H9 (cell line): ENCODE results near the gene BCAS3. TPM values are rescaled to one million over a fixed set of nuclear protein-coding genes. Genes with fewer than 3 reads are reported as not detected.

Experiments
- DNase-seq: peaks from one replicate; pipeline ENCODE4 v3.0.0-alpha.2; 2017
- H2AFZ ChIP-seq: one replicate; pipeline ENCODE4 v1.6.1; 2013; ENCODE audit warnings: mild to moderate bottlenecking, low read length, control low read depth, moderate library complexity
- H2AK5ac ChIP-seq: 2 replicates; pipeline ENCODE4 v1.6.1; 2013; ENCODE audit warnings: low read length, control low read depth, mixed read lengths; ENCODE audit not compliant: insufficient read length
- H2BK120ac ChIP-seq: one replicate; pipeline ENCODE4 v1.6.1; 2013; ENCODE audit warnings: low read depth, mild to moderate bottlenecking, low read length, control low read depth, inconsistent platforms; ENCODE audit not compliant: poor library complexity, severe bottlenecking
- H2BK12ac ChIP-seq: 2 replicates; pipeline ENCODE4 v1.6.1; 2013; ENCODE audit warnings: low read length, control low read depth, mixed read lengths, low read depth; ENCODE audit not compliant: insufficient read length
- H2BK15ac ChIP-seq: 2 replicates; pipeline ENCODE4 v1.6.1; 2013; ENCODE audit warnings: low read depth, low read length, control low read depth
- H2BK20ac ChIP-seq: one replicate; pipeline ENCODE4 v1.6.1; 2013; ENCODE audit warnings: low read depth, mild to moderate bottlenecking, low read length, control low read depth, inconsistent platforms; ENCODE audit not compliant: poor library complexity, severe bottlenecking
- H2BK5ac ChIP-seq: 2 replicates; pipeline ENCODE4 v1.6.1; 2013; ENCODE audit warnings: low read length, control low read depth, mixed read lengths; ENCODE audit not compliant: insufficient read length
- H3K14ac ChIP-seq: 2 replicates; pipeline ENCODE4 v1.6.1; 2013; ENCODE audit warnings: low read length, control low read depth; ENCODE audit not compliant: insufficient read depth
- H3K18ac ChIP-seq: 2 replicates; pipeline ENCODE4 v1.6.1; 2013; ENCODE audit warnings: low read depth, mild to moderate bottlenecking, mixed read lengths, low read length, control low read depth; ENCODE audit not compliant: insufficient read length
- H3K23ac ChIP-seq: 2 replicates; pipeline ENCODE4 v1.6.1; 2013; ENCODE audit warnings: low read length, control low read depth, mixed read lengths, low read depth; ENCODE audit not compliant: insufficient read length
- H3K23me2 ChIP-seq: 2 replicates; pipeline ENCODE4 v1.6.1; 2013; ENCODE audit warnings: low read depth, mild to moderate bottlenecking, mixed read lengths, low read length, control low read depth; ENCODE audit not compliant: insufficient read length, poor library complexity, severe bottlenecking
- H3K27ac ChIP-seq: 2 replicates; pipeline ENCODE4 v1.5.1; 2013; ENCODE audit warnings: low read length, control low read depth, mixed read lengths, low read depth; ENCODE audit not compliant: insufficient read length
- H3K27me3 ChIP-seq: 2 replicates; pipeline ENCODE4 v1.6.1; 2013; ENCODE audit warnings: low read length, control low read depth, inconsistent platforms; ENCODE audit not compliant: insufficient read depth
- H3K4ac ChIP-seq: 2 replicates; pipeline ENCODE4 v1.6.1; 2013; ENCODE audit warnings: low read depth, mild to moderate bottlenecking, control low read depth, inconsistent platforms, low read length, moderate library complexity
- H3K4me1 ChIP-seq: 2 replicates; pipeline ENCODE4 v1.6.1; 2013; ENCODE audit warnings: low read length, control low read depth, inconsistent platforms; ENCODE audit not compliant: insufficient read depth
- H3K4me2 ChIP-seq: 2 replicates; pipeline ENCODE4 v1.6.1; 2013; ENCODE audit warnings: low read length, control low read depth, mixed read lengths; ENCODE audit not compliant: insufficient read length, insufficient read depth
- H3K56ac ChIP-seq: 2 replicates; pipeline ENCODE4 v1.6.1; 2013; ENCODE audit warnings: low read depth, mild to moderate bottlenecking, mixed read lengths, low read length, control low read depth; ENCODE audit not compliant: insufficient read length
- H3K79me1 ChIP-seq: 2 replicates; pipeline ENCODE4 v1.6.1; 2013; ENCODE audit warnings: low read depth, mild to moderate bottlenecking, moderate library complexity, low read length, control low read depth, inconsistent platforms; ENCODE audit not compliant: insufficient read depth, poor library complexity, severe bottlenecking
- H3K79me2 ChIP-seq: 2 replicates; pipeline ENCODE4 v1.6.1; 2013; ENCODE audit warnings: low read length, control low read depth, inconsistent platforms; ENCODE audit not compliant: insufficient read depth
- H3K9ac ChIP-seq: 2 replicates; pipeline ENCODE4 v1.6.1; 2013; ENCODE audit warnings: low read length, control low read depth, mixed read lengths; ENCODE audit not compliant: insufficient read length; ENCODE audit errors: extremely low read depth
- H3K9me3 ChIP-seq: one replicate; pipeline ENCODE4 v1.6.1; 2013; ENCODE audit warnings: low read depth, low read length, inconsistent platforms; ENCODE audit not compliant: control insufficient read depth
- H3T11ph ChIP-seq: one replicate; pipeline ENCODE4 v1.6.1; 2013; ENCODE audit warnings: mild to moderate bottlenecking, low read length, control low read depth, inconsistent platforms
- H4K20me1 ChIP-seq: one replicate; pipeline ENCODE4 v1.6.1; 2013; ENCODE audit not compliant: control insufficient read depth, insufficient read length, insufficient read depth
- H4K5ac ChIP-seq: 2 replicates; pipeline ENCODE4 v1.6.1; 2013; ENCODE audit warnings: low read depth, mild to moderate bottlenecking, mixed read lengths, low read length, control low read depth; ENCODE audit not compliant: insufficient read length
- H4K8ac ChIP-seq: replicated peaks from 2 replicates; pipeline ENCODE4 v1.6.1; 2013; ENCODE audit warnings: low read length, control low read depth, mixed read lengths, low read depth; ENCODE audit not compliant: insufficient read length
- H4K91ac ChIP-seq: 2 replicates; pipeline ENCODE4 v1.6.1; 2013; ENCODE audit warnings: low read depth, mild to moderate bottlenecking, moderate library complexity, mixed read lengths, low read length, control low read depth; ENCODE audit not compliant: insufficient read length
- H3K27ac Mint-ChIP-seq, 3 experiments: 2 replicates in 2 of 3; 3 replicates in 1 of 3; pipeline ENCODE4 v1.8.0; 2020 to 2021; ENCODE audit warnings: mixed read lengths in 3 of 3, mild to moderate bottlenecking in 1 of 3, moderate library complexity in 1 of 3
- H3K27me3 Mint-ChIP-seq: 2 replicates; pipeline ENCODE4 v1.8.0; 2021; ENCODE audit warnings: low read depth, mild to moderate bottlenecking, moderate library complexity, mixed read lengths
- H3K36me3 Mint-ChIP-seq, 3 experiments: 2 replicates in 2 of 3; 3 replicates in 1 of 3; pipeline ENCODE4 v1.8.0; 2020 to 2021; ENCODE audit warnings: low read depth in 3 of 3, mixed read lengths in 3 of 3; ENCODE audit not compliant: insufficient read depth in 1 of 3
- H3K4me1 Mint-ChIP-seq, 2 experiments: 2 replicates each; pipeline ENCODE4 v1.8.0; 2020; ENCODE audit warnings: mixed read lengths in 2 of 2
- H3K4me3 Mint-ChIP-seq, 2 experiments: 2 replicates in 1 of 2; 3 replicates in 1 of 2; pipeline ENCODE4 v1.8.0; 2020 to 2021; ENCODE audit warnings: mild to moderate bottlenecking in 2 of 2, mixed read lengths in 2 of 2, moderate library complexity in 1 of 2
- H3K9me3 Mint-ChIP-seq, 2 experiments: 2 replicates in 1 of 2; 3 replicates in 1 of 2; pipeline ENCODE4 v1.8.0; 2020; ENCODE audit warnings: mild to moderate bottlenecking in 2 of 2, mixed read lengths in 2 of 2, moderate library complexity in 1 of 2
- WGBS: extraction: QIAGEN DNeasy Blood & Tissue Kit; methylation state at CpG from one replicate; pipeline ENCODE4 v1.1.7; 2013; ENCODE audit warnings: missing lambda C conversion rate, low lambda C conversion rate, mixed read lengths; ENCODE audit not compliant: insufficient read length; ENCODE audit errors: extremely low coverage; 5-methylcytosine and 5-hydroxymethylcytosine counted together
- total RNA-seq: library from RNA; stranded (reverse); gene quantifications from 2 replicates; pipeline ENCODE4 v1.2.1, GENCODE V29; 2021
- TF ChIP-seq, protein P1 (sequence below): fragments of 200-600 bp; sonication (generic); conservative IDR thresholded peaks from 3 replicates; pipeline ENCODE4 v1.8.0; 2021; ENCODE audit warnings: antibody characterized with exemption, mild to moderate bottlenecking

BCAS3 gene
- total RNA-seq, 1 experiment from 2014 or later: 22.4 TPM

DNA sequence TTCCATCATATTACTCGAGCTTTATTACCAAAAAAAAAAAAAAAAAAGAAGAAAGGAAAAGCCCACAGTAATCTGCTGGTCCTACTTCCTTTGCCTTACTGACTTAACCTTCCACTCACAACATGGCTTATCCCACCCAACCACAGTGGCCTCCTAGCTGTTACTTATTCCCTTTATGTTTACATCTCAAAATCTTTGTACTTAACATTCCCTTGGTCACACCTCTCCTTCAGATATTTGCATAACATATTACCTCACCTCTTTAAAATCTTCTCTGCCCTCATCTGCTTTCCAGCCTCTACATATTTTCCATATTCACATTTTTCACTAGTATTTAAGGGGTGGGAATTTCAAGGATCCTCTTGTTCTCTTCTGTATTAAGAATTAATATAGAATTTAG lies 395.0 kb downstream of the BCAS3 start:
- Histone ChIP-seq H3K14ac (no peak overlapping the region), H3K23me2 (no peaks in the 10 kb centered on the region), H3K79me2 (no peaks in the 10 kb centered on the region), H3K27me3 (no peaks in the 10 kb centered on the region), H3K27ac (no peak overlapping the region), H2BK12ac (no peak overlapping the region), H3K23ac (no peak overlapping the region), H3T11ph (no peak overlapping the region), H3K4me2 (no peak overlapping the region), H3K4ac (no peak overlapping the region), H4K8ac (no peak overlapping the region), H2BK20ac (no peak overlapping the region), H3K9ac (no peak overlapping the region), H2BK5ac (no peak overlapping the region), H4K20me1 (no peaks in the 10 kb centered on the region), H3K9me3 (no peaks in the 10 kb centered on the region), H2AK5ac (no peak overlapping the region), H4K91ac (no peak overlapping the region), H3K18ac (no peak overlapping the region), H4K5ac (no peak overlapping the region), H3K4me1 (peaks cover 2% of the 10 kb centered on the region; the same call in 1 of the 2 replicates), H3K56ac (no peak overlapping the region), H2BK120ac (no peak overlapping the region), H2AFZ (no peak overlapping the region), H2BK15ac (no peak overlapping the region), H3K79me1 (no peaks in the 10 kb centered on the region)
- DNase-seq: no peak
- no peak overlapping the region; a peak in 1 of 7 replicates for H3K27ac Mint-ChIP-seq
- TF ChIP-seq, protein P1, sequence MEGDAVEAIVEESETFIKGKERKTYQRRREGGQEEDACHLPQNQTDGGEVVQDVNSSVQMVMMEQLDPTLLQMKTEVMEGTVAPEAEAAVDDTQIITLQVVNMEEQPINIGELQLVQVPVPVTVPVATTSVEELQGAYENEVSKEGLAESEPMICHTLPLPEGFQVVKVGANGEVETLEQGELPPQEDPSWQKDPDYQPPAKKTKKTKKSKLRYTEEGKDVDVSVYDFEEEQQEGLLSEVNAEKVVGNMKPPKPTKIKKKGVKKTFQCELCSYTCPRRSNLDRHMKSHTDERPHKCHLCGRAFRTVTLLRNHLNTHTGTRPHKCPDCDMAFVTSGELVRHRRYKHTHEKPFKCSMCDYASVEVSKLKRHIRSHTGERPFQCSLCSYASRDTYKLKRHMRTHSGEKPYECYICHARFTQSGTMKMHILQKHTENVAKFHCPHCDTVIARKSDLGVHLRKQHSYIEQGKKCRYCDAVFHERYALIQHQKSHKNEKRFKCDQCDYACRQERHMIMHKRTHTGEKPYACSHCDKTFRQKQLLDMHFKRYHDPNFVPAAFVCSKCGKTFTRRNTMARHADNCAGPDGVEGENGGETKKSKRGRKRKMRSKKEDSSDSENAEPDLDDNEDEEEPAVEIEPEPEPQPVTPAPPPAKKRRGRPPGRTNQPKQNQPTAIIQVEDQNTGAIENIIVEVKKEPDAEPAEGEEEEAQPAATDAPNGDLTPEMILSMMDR: no peak
- peaks cover 4 to 6% of the 10 kb centered on the region in 2 experiments; a peak in 3 of 4 replicates for H3K4me1 Mint-ChIP-seq
- H3K4me3 Mint-ChIP-seq: no peak overlapping the region
- H3K9me3 Mint-ChIP-seq: no peaks in the 10 kb centered on the region
- whole genome bisulfite sequencing: no CpG with 5 or more reads among the region's 1 CpG
- no peaks in the 10 kb centered on the region for H3K36me3 Mint-ChIP-seq
- H3K27me3 Mint-ChIP-seq: no peaks in the 10 kb centered on the region
